ENCODE results near the gene MMP23B. TPM values are rescaled to one million over a fixed set of nuclear protein-coding genes. Genes with fewer than 3 reads are reported as not detected.

Gene MMP23B
- 0.51 to 0.88 TPM (median 0.54 TPM) in 5 replicates for total RNA-seq (2022; extraction: Qiagen RNA extraction; ENCODE audit: low read depth)

GRCh38 chr1:1631782-1632420, at the start of gene MMP23B:
TSS of gene MMP23B (plus strand) at chr1:1632173. CDS start at chr1:1632219, 46 bp downstream.

GRCh38 chr1:1599935-1600860, 31.8 kb upstream of the MMP23B start, which contains the start of gene FNDC10:
TSS of gene FNDC10 (minus strand) at chr1:1600135. CDS start at chr1:1600015, 120 bp downstream.

GRCh38 chr1:1615256-1616044, 16.5 kb upstream of the MMP23B start, which contains the start of gene MIB2:
TSS of gene MIB2 (plus strand) at chr1:1615500. CDS start at chr1:1623453, 7,953 bp downstream.

GRCh38 chr1:1658583-1659549, 26.9 kb downstream of the MMP23B start, which contains the start of gene CDK11B:
TSS of gene CDK11B (minus strand) at chr1:1659004. CDS start at chr1:1657485, 1,519 bp downstream.

Other genes with a start within 250 kb of the MMP23B start
- 43.5 to 57.6 TPM (median 53.1 TPM) in 5 replicates for gene CCNL2, start 232.8 kb upstream of the MMP23B start, total RNA-seq (2022; extraction: Qiagen RNA extraction; ENCODE audit: low read depth)
- gene MRPL20, start 224.9 kb upstream of the MMP23B start, total RNA-seq (2022; extraction: Qiagen RNA extraction; ENCODE audit: low read depth), result 128 to 156 TPM (median 134 TPM) in 5 replicates
- 0.06 TPM in 1 of 5 replicates, not detected in the others for gene ANKRD65, start 210.9 kb upstream of the MMP23B start, total RNA-seq (2022; extraction: Qiagen RNA extraction; ENCODE audit: low read depth)
- 4.4 to 16.3 TPM (median 14.5 TPM) in 5 replicates for gene VWA1, start 196.5 kb upstream of the MMP23B start, total RNA-seq (2022; extraction: Qiagen RNA extraction; ENCODE audit: low read depth)
- gene ATAD3C, start 182.5 kb upstream of the MMP23B start, total RNA-seq (2022; extraction: Qiagen RNA extraction; ENCODE audit: low read depth), result not detected in 5 replicates
- gene ATAD3B, start 160.4 kb upstream of the MMP23B start, total RNA-seq (2022; extraction: Qiagen RNA extraction; ENCODE audit: low read depth), result 1.4 to 3.9 TPM (median 2.9 TPM) in 5 replicates
- gene ATAD3A, start 120.0 kb upstream of the MMP23B start, total RNA-seq (2022; extraction: Qiagen RNA extraction; ENCODE audit: low read depth), result 28.5 to 39.6 TPM (median 37.7 TPM) in 5 replicates
- 0.39 to 0.81 TPM (median 0.44 TPM) in 4 of 5 replicates, not detected in the other for gene TMEM240, start 91.5 kb upstream of the MMP23B start, total RNA-seq (2022; extraction: Qiagen RNA extraction; ENCODE audit: low read depth)
- gene SSU72, start 57.3 kb upstream of the MMP23B start, total RNA-seq (2022; extraction: Qiagen RNA extraction; ENCODE audit: low read depth), result 84.7 to 113 TPM (median 104 TPM) in 5 replicates
- gene FNDC10, start 32.0 kb upstream of the MMP23B start, total RNA-seq (2022; extraction: Qiagen RNA extraction; ENCODE audit: low read depth), result 5.4 to 8.5 TPM (median 8.1 TPM) in 5 replicates
- 8.4 to 19.3 TPM (median 17.3 TPM) in 5 replicates for gene MIB2, start 16.7 kb upstream of the MMP23B start, total RNA-seq (2022; extraction: Qiagen RNA extraction; ENCODE audit: low read depth)
- gene CDK11B, start 26.8 kb downstream of the MMP23B start, total RNA-seq (2022; extraction: Qiagen RNA extraction; ENCODE audit: low read depth), result 23.7 to 26.4 TPM (median 23.8 TPM) in 5 replicates
- 9.1 to 12.8 TPM (median 12.1 TPM) in 5 replicates for gene SLC35E2B, start 60.6 kb downstream of the MMP23B start, total RNA-seq (2022; extraction: Qiagen RNA extraction; ENCODE audit: low read depth)
- 19.1 to 25.9 TPM (median 23.5 TPM) in 5 replicates for gene CDK11A, start 92.2 kb downstream of the MMP23B start, total RNA-seq (2022; extraction: Qiagen RNA extraction; ENCODE audit: low read depth)
- gene NADK, start 146.3 kb downstream of the MMP23B start, total RNA-seq (2022; extraction: Qiagen RNA extraction; ENCODE audit: low read depth), result 27.9 to 40.6 TPM (median 35.7 TPM) in 5 replicates

All from A549 treated with GW870086 at 1 μM for 4 hours (cell line).